Kidney tubule cell (primary cell): Measurements from ENCODE around the gene CCDC190.
"Not testable (repeated sequence)": the region's sequence is repeated elsewhere in the genome, so short reads cannot be mapped to it uniquely, and the experiment has no call there.

Experiments used
- DNase-seq: peaks from one replicate; pipeline ENCODE4 v3.0.0-alpha.2; 2018; ENCODE audit warnings: low spot score

CCDC190 gene

GRCh38 chr1:162832470-162832869 is 28.5 kb downstream of the CCDC190 start:
- DNase-seq, result no peak

- DNase-seq, result no peak
Measured at GRCh38 chr1:162829268-162829667, 31.7 kb downstream of the CCDC190 start.

GRCh38 chr1:162823771-162824525 is 37.0 kb downstream of the CCDC190 start:
- peak; percentile 60 for DNase-seq

- no peak for DNase-seq
Measured at GRCh38 chr1:162823231-162823630, 37.7 kb downstream of the CCDC190 start.

- peak; percentile 30 for DNase-seq
Measured at GRCh38 chr1:162822391-162823200, 38.4 kb downstream of the CCDC190 start.

- DNase-seq, result not testable (repeated sequence)
Measured at GRCh38 chr1:162818666-162819065, 42.3 kb downstream of the CCDC190 start.

GRCh38 chr1:162818136-162818535 is 42.8 kb downstream of the CCDC190 start:
- DNase-seq, result not testable (repeated sequence)

- DNase-seq, result not testable (repeated sequence)
Measured at GRCh38 chr1:162812357-162812756, 48.6 kb downstream of the CCDC190 start.

GRCh38 chr1:162807503-162807902 is 53.5 kb downstream of the CCDC190 start:
- DNase-seq, result not testable (repeated sequence)
